Nephron (organoid): ENCODE results near the gene SSX3.

Source experiments
- H3K27ac Mint-ChIP-seq, 3 experiments: 2 replicates each; pipeline ENCODE4 v1.8.0; 2020; ENCODE audit warnings: mixed read lengths in 3 of 3, mild to moderate bottlenecking in 2 of 3, moderate library complexity in 1 of 3
- H3K27me3 Mint-ChIP-seq: 2 replicates; pipeline ENCODE4 v1.8.0; 2021; ENCODE audit warnings: low read depth, mild to moderate bottlenecking, moderate library complexity, mixed read lengths
- H3K36me3 Mint-ChIP-seq: 2 replicates; pipeline ENCODE4 v1.8.0; 2020; ENCODE audit warnings: low read depth, mixed read lengths
- H3K4me1 Mint-ChIP-seq: 2 replicates; pipeline ENCODE4 v1.8.0; 2020; ENCODE audit warnings: mixed read lengths
- H3K4me3 Mint-ChIP-seq, 3 experiments: 2 replicates each; pipeline ENCODE4 v1.8.0; 2020; ENCODE audit warnings: mild to moderate bottlenecking in 3 of 3, mixed read lengths in 3 of 3, moderate library complexity in 2 of 3
- H3K9me3 Mint-ChIP-seq: 2 replicates; pipeline ENCODE4 v1.8.0; 2020; ENCODE audit warnings: mixed read lengths
- TF ChIP-seq, protein P1 (sequence below), 3 experiments: fragments of 200-600 bp; sonication (generic); IDR thresholded peaks; one replicate each; pipeline ENCODE4 v1.5.0; 2021; ENCODE audit warnings: antibody characterized with exemption in 3 of 3; ENCODE audit not compliant: unreplicated experiment in 3 of 3

The SSX3 gene

DNA sequence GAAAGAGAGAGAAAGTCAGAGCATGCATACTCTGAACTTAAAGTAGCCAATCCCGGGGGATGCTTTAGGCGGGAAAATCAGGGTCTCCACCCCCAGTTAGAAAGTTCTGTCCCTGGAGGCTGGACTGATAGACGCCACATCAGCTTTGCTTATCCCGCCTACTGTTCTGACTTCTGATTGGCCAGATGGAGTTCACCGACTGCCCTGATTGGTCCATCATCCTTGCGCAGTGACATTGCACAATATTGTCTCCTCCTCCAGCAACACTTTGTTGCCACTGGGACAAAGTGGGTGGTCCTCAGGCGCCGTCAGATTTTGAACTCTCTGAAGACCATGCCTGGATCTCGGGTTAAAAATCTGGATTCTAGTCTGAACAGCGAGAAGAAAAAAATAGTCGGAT lies 50.3 kb downstream of the SSX3 start:
- Mint-ChIP-seq H3K27ac (no peak overlapping the region), H3K4me1 (peaks cover 7% of the 10 kb centered on the region), H3K9me3 (peaks cover 10% of the 10 kb centered on the region), H3K27me3 (no peaks in the 10 kb centered on the region), H3K36me3 (no peaks in the 10 kb centered on the region), H3K4me3 (no peak overlapping the region)
- TF ChIP-seq, protein P1, sequence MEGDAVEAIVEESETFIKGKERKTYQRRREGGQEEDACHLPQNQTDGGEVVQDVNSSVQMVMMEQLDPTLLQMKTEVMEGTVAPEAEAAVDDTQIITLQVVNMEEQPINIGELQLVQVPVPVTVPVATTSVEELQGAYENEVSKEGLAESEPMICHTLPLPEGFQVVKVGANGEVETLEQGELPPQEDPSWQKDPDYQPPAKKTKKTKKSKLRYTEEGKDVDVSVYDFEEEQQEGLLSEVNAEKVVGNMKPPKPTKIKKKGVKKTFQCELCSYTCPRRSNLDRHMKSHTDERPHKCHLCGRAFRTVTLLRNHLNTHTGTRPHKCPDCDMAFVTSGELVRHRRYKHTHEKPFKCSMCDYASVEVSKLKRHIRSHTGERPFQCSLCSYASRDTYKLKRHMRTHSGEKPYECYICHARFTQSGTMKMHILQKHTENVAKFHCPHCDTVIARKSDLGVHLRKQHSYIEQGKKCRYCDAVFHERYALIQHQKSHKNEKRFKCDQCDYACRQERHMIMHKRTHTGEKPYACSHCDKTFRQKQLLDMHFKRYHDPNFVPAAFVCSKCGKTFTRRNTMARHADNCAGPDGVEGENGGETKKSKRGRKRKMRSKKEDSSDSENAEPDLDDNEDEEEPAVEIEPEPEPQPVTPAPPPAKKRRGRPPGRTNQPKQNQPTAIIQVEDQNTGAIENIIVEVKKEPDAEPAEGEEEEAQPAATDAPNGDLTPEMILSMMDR (IDR thresholded peaks at IDR 0.05; ENCODE audit: unreplicated experiment in 3 of 3), result no peak
